ENCODE results near the gene PROKR1. TPM values are rescaled to one million over a fixed set of nuclear protein-coding genes. Genes with fewer than 3 reads are reported as not detected.
"Not testable (repeated sequence)": the region's sequence is repeated elsewhere in the genome, so short reads cannot be mapped to it uniquely, and the experiment has no call there.

Gene PROKR1
- total and polyA plus RNA-seq, 2 of the 4 experiments (the other 2 are of a cell fraction) = not detected

DNA sequence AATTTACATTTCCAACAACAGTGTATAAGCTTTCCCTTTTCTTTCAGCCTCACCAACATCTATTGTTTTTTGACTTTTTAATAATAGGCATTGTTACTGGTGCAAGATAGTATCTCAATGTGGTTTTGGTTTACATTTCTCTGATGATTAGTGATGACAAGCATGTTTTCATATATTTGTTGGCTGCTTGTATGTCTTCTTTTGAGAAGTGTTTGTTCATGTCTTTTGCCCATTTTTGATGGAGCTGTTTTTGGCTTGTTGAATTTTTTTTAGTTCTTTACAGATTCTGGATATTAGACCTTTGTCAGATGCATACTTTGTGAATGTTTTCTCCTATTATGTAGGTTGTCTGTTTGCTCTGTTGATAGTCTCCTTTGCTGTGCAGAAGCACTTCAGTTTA lies 32.1 kb downstream of the PROKR1 start:
- Histone ChIP-seq H3K4me1 (ENCODE audit: control insufficient read depth, insufficient read depth, low read length) (no peaks in the 10 kb centered on the region), H2BK5ac (ENCODE audit: low read depth, low read length, poor library complexity, severe bottlenecking) (no peak overlapping the region), H2BK15ac (ENCODE audit: low read depth, low read length) (no peak overlapping the region), H3K9me1 (ENCODE audit: insufficient read depth, low read length) (no peaks in the 10 kb centered on the region), H4K20me1 (ENCODE audit: insufficient read depth, low read length) (no peaks in the 10 kb centered on the region), H3K4me2 (ENCODE audit: low read depth, low read length) (no peak overlapping the region), H2BK120ac (ENCODE audit: low read depth, low read length) (no peak overlapping the region), H3K56ac (ENCODE audit: extremely low read depth, insufficient read depth, low read length) (no peak overlapping the region), H2AFZ (replicated peaks; ENCODE audit: low read length, poor library complexity) (no peak overlapping the region), H4K91ac (ENCODE audit: insufficient read depth, low read depth, low read length) (no peak overlapping the region), H4K5ac (ENCODE audit: low read depth, low read length) (no peak overlapping the region), H3K36me3 (ENCODE audit: control insufficient read depth, insufficient read depth, low read length) (no peaks in the 10 kb centered on the region), H3K18ac (ENCODE audit: low read depth, low read length) (no peak overlapping the region), H3K4ac (ENCODE audit: low read depth, low read length) (no peak overlapping the region), H3K23ac (ENCODE audit: low read depth, low read length) (no peak overlapping the region), H3K14ac (replicated peaks; ENCODE audit: low read depth, low read length) (no peak overlapping the region), H4K8ac (ENCODE audit: low read depth in 2 of 2, low read length in 2 of 2) (no peak overlapping the region), H3K9ac (ENCODE audit: low read depth, low read length) (no peak overlapping the region), H3K9me3 (ENCODE audit: control insufficient read depth, insufficient read depth, low read length) (no peaks in the 10 kb centered on the region), H3K27me3 (ENCODE audit: control insufficient read depth, insufficient read depth, low read length) (peaks cover 14% of the 10 kb centered on the region), H2AK9ac (replicated peaks; ENCODE audit: low read depth, low read length, poor library complexity) (no peak overlapping the region), H3K79me1 (ENCODE audit: low read depth in 1 of 2, low read length in 2 of 2) (no peaks in the 10 kb centered on the region), H3K4me3 (ENCODE audit: insufficient read depth, low read depth, low read length) (no peak overlapping the region), H2AK5ac (ENCODE audit: low read depth, low read length) (no peak overlapping the region), H3K27ac (ENCODE audit: insufficient read depth, low read length) (no peak overlapping the region), H2BK20ac (ENCODE audit: low read depth, low read length) (no peak overlapping the region)
- BruUV-seq (replicated peaks) = no TSS peak
- ATAC-seq (ENCODE audit: low read depth) = no peak
- intact Hi-C loops (cut with micrococcal nuclease) = no loop called here
- DNase-seq = no peak
- in situ Hi-C loops (cut with MboI; ENCODE audit: low sequenced_read_pairs) = no loop called here
- ChIA-PET POLR2A (ENCODE audit: unreplicated experiment) (no interaction called here), CTCF (no interaction called here)
- dilution Hi-C loops (cut with HindIII; ENCODE audit: low sequenced_read_pairs, unreplicated experiment) = no loop called here
- TF ChIP-seq, protein P1, sequence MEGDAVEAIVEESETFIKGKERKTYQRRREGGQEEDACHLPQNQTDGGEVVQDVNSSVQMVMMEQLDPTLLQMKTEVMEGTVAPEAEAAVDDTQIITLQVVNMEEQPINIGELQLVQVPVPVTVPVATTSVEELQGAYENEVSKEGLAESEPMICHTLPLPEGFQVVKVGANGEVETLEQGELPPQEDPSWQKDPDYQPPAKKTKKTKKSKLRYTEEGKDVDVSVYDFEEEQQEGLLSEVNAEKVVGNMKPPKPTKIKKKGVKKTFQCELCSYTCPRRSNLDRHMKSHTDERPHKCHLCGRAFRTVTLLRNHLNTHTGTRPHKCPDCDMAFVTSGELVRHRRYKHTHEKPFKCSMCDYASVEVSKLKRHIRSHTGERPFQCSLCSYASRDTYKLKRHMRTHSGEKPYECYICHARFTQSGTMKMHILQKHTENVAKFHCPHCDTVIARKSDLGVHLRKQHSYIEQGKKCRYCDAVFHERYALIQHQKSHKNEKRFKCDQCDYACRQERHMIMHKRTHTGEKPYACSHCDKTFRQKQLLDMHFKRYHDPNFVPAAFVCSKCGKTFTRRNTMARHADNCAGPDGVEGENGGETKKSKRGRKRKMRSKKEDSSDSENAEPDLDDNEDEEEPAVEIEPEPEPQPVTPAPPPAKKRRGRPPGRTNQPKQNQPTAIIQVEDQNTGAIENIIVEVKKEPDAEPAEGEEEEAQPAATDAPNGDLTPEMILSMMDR (conservative IDR thresholded peaks at IDR 0.05; ENCODE audit: low read depth, low read length) = no peak
- TF ChIP-seq BHLHE40 (IDR thresholded peaks at IDR 0.05; ENCODE audit: low read depth, low read length) (no peak), ELK1 (IDR thresholded peaks at IDR 0.05; ENCODE audit: borderline replicate concordance, low read depth, low read length) (no peak), NFE2L2 (IDR thresholded peaks at IDR 0.05; ENCODE audit: low read depth, low read length) (no peak), MXI1 (IDR thresholded peaks at IDR 0.05; ENCODE audit: borderline replicate concordance, low read depth, low read length) (no peak)

GRCh38 chr2:68677837-68678236 lies 34.5 kb downstream of the PROKR1 start:
- H3K79me1 ChIP-seq (ENCODE audit: low read depth in 1 of 2, low read length in 2 of 2); H3K23ac ChIP-seq (ENCODE audit: low read depth, low read length); H2AFZ ChIP-seq (replicated peaks; ENCODE audit: low read length, poor library complexity); H3K14ac ChIP-seq (replicated peaks; ENCODE audit: low read depth, low read length); H3K56ac ChIP-seq (ENCODE audit: extremely low read depth, insufficient read depth, low read length); H2BK20ac ChIP-seq (ENCODE audit: low read depth, low read length); in situ Hi-C loops (cut with MboI; ENCODE audit: low sequenced_read_pairs); H2AK5ac ChIP-seq (ENCODE audit: low read depth, low read length); intact Hi-C loops (cut with micrococcal nuclease); H2BK15ac ChIP-seq (ENCODE audit: low read depth, low read length); H3K9me3 ChIP-seq (ENCODE audit: control insufficient read depth, insufficient read depth, low read length); H3K4me1 ChIP-seq (ENCODE audit: control insufficient read depth, insufficient read depth, low read length); H4K5ac ChIP-seq (ENCODE audit: low read depth, low read length); H3K4me3 ChIP-seq (ENCODE audit: insufficient read depth, low read depth, low read length); H3K9me1 ChIP-seq (ENCODE audit: insufficient read depth, low read length); POLR2A ChIA-PET (ENCODE audit: unreplicated experiment); H2BK5ac ChIP-seq (ENCODE audit: low read depth, low read length, poor library complexity, severe bottlenecking); H4K8ac ChIP-seq (ENCODE audit: low read depth in 2 of 2, low read length in 2 of 2); BruUV-seq (replicated peaks); H3K4ac ChIP-seq (ENCODE audit: low read depth, low read length); DNase-seq; H3K27ac ChIP-seq (ENCODE audit: insufficient read depth, low read length); CTCF ChIA-PET; H3K4me2 ChIP-seq (ENCODE audit: low read depth, low read length); ATAC-seq (ENCODE audit: low read depth); H3K36me3 ChIP-seq (ENCODE audit: control insufficient read depth, insufficient read depth, low read length); H2AK9ac ChIP-seq (replicated peaks; ENCODE audit: low read depth, low read length, poor library complexity); H4K20me1 ChIP-seq (ENCODE audit: insufficient read depth, low read length); H4K91ac ChIP-seq (ENCODE audit: insufficient read depth, low read depth, low read length); H3K18ac ChIP-seq (ENCODE audit: low read depth, low read length); H2BK120ac ChIP-seq (ENCODE audit: low read depth, low read length); H3K9ac ChIP-seq (ENCODE audit: low read depth, low read length); dilution Hi-C loops (cut with HindIII; ENCODE audit: low sequenced_read_pairs, unreplicated experiment): not testable (repeated sequence)
- H3K27me3 ChIP-seq (ENCODE audit: control insufficient read depth, insufficient read depth, low read length) = peaks cover 18% of the 10 kb centered on the region
- no CpG with 5 or more reads among the region's 3 CpGs for WGBS, 2 experiments (ENCODE audit: extremely low coverage in 2 of 2, insufficient read length in 1 of 2)

Data from IMR-90 (cell line).